ENCODE measurements around the gene NFAT5. TPM values are rescaled to one million over a fixed set of nuclear protein-coding genes. Genes with fewer than 3 reads are reported as not detected.

Gene NFAT5
- total and polyA plus RNA-seq, 2 donors (not counting 3 experiments of a cell fraction or from before 2014, with no cell fraction given) = 17.2 to 49.5 TPM

GRCh38 chr16:69562813-69563212 lies 3.0 kb upstream of the NFAT5 start:
- peaks cover 20% of the 10 kb centered on the region for H3K4me1 ChIP-seq (ENCODE audit: control insufficient read depth, extremely low read depth, insufficient read depth, low read length)
- FAIRE-seq = no peak

More at GRCh38 chr16:69562813-69563212, 3.0 kb upstream of the NFAT5 start:
- no peak for TF ChIP-seq CTCF (IDR thresholded peaks at IDR 0.05; ENCODE audit: extremely low read depth in 1 of 2, insufficient read depth in 1 of 2, low read depth in 1 of 2, low read length in 2 of 2)
- no peaks in the 10 kb centered on the region for H4K20me1 ChIP-seq (replicated peaks; ENCODE audit: control insufficient read depth, extremely low read depth, insufficient read depth, low read length)
- ChIA-PET POLR2A (no interaction called here), CTCF (no interaction called here)
- H3K79me2 ChIP-seq (ENCODE audit: control insufficient read depth, insufficient read depth, low read length) = peaks cover 17% of the 10 kb centered on the region
- H3K27me3 ChIP-seq (ENCODE audit: control insufficient read depth in 2 of 2, insufficient read depth in 2 of 2, low read length in 2 of 2) = no peaks in the 10 kb centered on the region
- H2AFZ ChIP-seq (ENCODE audit: low read depth, low read length) = no peak overlapping the region
- no peaks in the 10 kb centered on the region for H3K36me3 ChIP-seq (ENCODE audit: control insufficient read depth in 2 of 2, extremely low read depth in 1 of 2, insufficient read depth in 2 of 2, low read length in 2 of 2)
- H3K9me3 ChIP-seq (replicated peaks; ENCODE audit: control insufficient read depth, insufficient read depth, low read length) = no peaks in the 10 kb centered on the region
- H3K9me1 ChIP-seq (replicated peaks; ENCODE audit: control insufficient read depth, extremely low read depth, insufficient read depth, low read length) = no peaks in the 10 kb centered on the region
- BruUV-seq (replicated peaks) = no TSS peak
- dilution Hi-C loops (cut with MboI; ENCODE audit: extremely low pct_ligation_motif_present, low sequenced_read_pairs) (no loop called here), intact Hi-C loops (cut with micrococcal nuclease) (no loop called here)
- H3K27ac ChIP-seq (ENCODE audit: insufficient read depth, low read depth, low read length) = no peak overlapping the region
- no peak for DNase-seq (ENCODE audit: low read depth, low spot score)
- no peak overlapping the region for H3K4me2 ChIP-seq (ENCODE audit: insufficient read depth, low read length)
- no peak overlapping the region for H3K9ac ChIP-seq (replicated peaks; ENCODE audit: extremely low read depth, insufficient read depth, low read length)
- H3K4me3 ChIP-seq (replicated peaks in 1 of 3; ENCODE audit: insufficient read depth in 1 of 3, low read depth in 1 of 3, low read length in 3 of 3) = no peak overlapping the region

Data from endothelial cell of umbilical vein (primary cell).